ENCODE results near the gene PCDHGA9. TPM values are rescaled to one million over a fixed set of nuclear protein-coding genes. Genes with fewer than 3 reads are reported as not detected.

The PCDHGA9 gene
- polyA plus RNA-seq, 1 donor from 2014 or later: 0.11 TPM

DNA sequence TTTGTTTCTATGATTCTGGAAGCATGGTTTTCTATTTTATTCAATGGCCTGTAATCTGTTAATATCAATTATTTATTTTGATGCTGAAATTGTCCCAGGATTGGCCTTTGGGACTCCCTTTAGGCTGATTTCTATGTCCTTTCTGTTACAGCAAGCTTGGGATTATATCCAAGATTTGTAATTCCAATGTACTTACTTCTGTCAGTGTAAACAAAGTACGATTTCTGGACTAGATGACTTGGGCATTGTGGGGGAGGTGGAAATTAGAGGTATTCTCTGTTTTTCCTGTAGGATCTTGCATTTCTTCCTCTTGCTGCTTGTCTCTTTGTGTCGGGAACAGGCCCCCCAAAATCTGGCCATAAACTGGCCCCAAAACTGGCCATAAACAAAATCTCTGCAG is 31.4 kb downstream of the PCDHGA9 start:
- peaks cover 20% of the 10 kb centered on the region for H3K36me3 ChIP-seq (ENCODE audit: insufficient read depth, low read length)
- H3K9me2 ChIP-seq (ENCODE audit: insufficient read depth, low read length): no peaks in the 10 kb centered on the region
- H2AFZ ChIP-seq (ENCODE audit: low read depth, low read length): no peak overlapping the region
- H3F3A ChIP-seq (ENCODE audit: insufficient read depth, low read length, poor library complexity, severe bottlenecking): no peaks in the 10 kb centered on the region
- H3K9me3 ChIP-seq (ENCODE audit: low read length): peaks cover 46% of the 10 kb centered on the region
- no peaks in the 10 kb centered on the region for H3K27me3 ChIP-seq (ENCODE audit: insufficient read depth, low read depth, low read length)
- H3K9ac ChIP-seq (ENCODE audit: low read length): no peak overlapping the region
- no peak for TF ChIP-seq REST (IDR thresholded peaks at IDR 0.05; ENCODE audit: borderline replicate concordance)
- TF ChIP-seq SMC3 (conservative IDR thresholded peaks at IDR 0.05; ENCODE audit: poor library complexity): no peak
- no peak for TF ChIP-seq EZH2 (IDR thresholded peaks at IDR 0.05; ENCODE audit: borderline replicate concordance, insufficient read depth, low read length, poor library complexity, severe bottlenecking)
- TF ChIP-seq MXI1 (conservative IDR thresholded peaks at IDR 0.05; ENCODE audit: poor library complexity, severe bottlenecking): no peak
- TF ChIP-seq RAD21 (conservative IDR thresholded peaks at IDR 0.05): no peak
- no peak for TF ChIP-seq EP300 (conservative IDR thresholded peaks at IDR 0.05; ENCODE audit: poor library complexity, severe bottlenecking)
- no peak for TF ChIP-seq POLR2AphosphoS5 (IDR thresholded peaks at IDR 0.05)
- TF ChIP-seq TAF1 (IDR thresholded peaks at IDR 0.05; ENCODE audit: low read depth): no peak
- TF ChIP-seq CTCF (IDR thresholded peaks at IDR 0.05; ENCODE audit: poor library complexity, severe bottlenecking): no peak
- no peaks in the 10 kb centered on the region for H4K20me1 ChIP-seq (ENCODE audit: insufficient read depth)
- H3K27ac ChIP-seq (ENCODE audit: low read length): no peak overlapping the region
- H3K4me3 ChIP-seq (ENCODE audit: low read length): no peak overlapping the region
- H3K4me2 ChIP-seq (ENCODE audit: low read length): no peak overlapping the region
- peaks cover 21% of the 10 kb centered on the region for H3K79me2 ChIP-seq (replicated peaks; ENCODE audit: insufficient read depth, low read length)

- Histone ChIP-seq H3K9me2 (ENCODE audit: insufficient read depth, low read length) (no peaks in the 10 kb centered on the region), H3K9ac (ENCODE audit: low read length) (no peak overlapping the region), H3K27ac (ENCODE audit: low read length) (no peak overlapping the region), H3K9me3 (ENCODE audit: low read length) (peaks cover 53% of the 10 kb centered on the region), H4K20me1 (ENCODE audit: insufficient read depth) (no peaks in the 10 kb centered on the region), H3K4me3 (ENCODE audit: low read length) (no peak overlapping the region), H3F3A (ENCODE audit: insufficient read depth, low read length, poor library complexity, severe bottlenecking) (no peaks in the 10 kb centered on the region), H3K27me3 (ENCODE audit: insufficient read depth, low read depth, low read length) (no peaks in the 10 kb centered on the region), H2AFZ (ENCODE audit: low read depth, low read length) (no peak overlapping the region), H3K36me3 (ENCODE audit: insufficient read depth, low read length) (peaks cover 17% of the 10 kb centered on the region), H3K4me2 (ENCODE audit: low read length) (no peak overlapping the region), H3K79me2 (replicated peaks; ENCODE audit: insufficient read depth, low read length) (peaks cover 23% of the 10 kb centered on the region)
- no peak for TF ChIP-seq EZH2 (IDR thresholded peaks at IDR 0.05; ENCODE audit: borderline replicate concordance, insufficient read depth, low read length, poor library complexity, severe bottlenecking)
- TF ChIP-seq MXI1 (conservative IDR thresholded peaks at IDR 0.05; ENCODE audit: poor library complexity, severe bottlenecking): no peak
- TF ChIP-seq RAD21 (conservative IDR thresholded peaks at IDR 0.05): no peak
- no peak for TF ChIP-seq TAF1 (IDR thresholded peaks at IDR 0.05; ENCODE audit: low read depth)
- TF ChIP-seq EP300 (conservative IDR thresholded peaks at IDR 0.05; ENCODE audit: poor library complexity, severe bottlenecking): no peak
- no peak for TF ChIP-seq CTCF (IDR thresholded peaks at IDR 0.05; ENCODE audit: poor library complexity, severe bottlenecking)
- TF ChIP-seq REST (IDR thresholded peaks at IDR 0.05; ENCODE audit: borderline replicate concordance): no peak
- no peak for TF ChIP-seq SMC3 (conservative IDR thresholded peaks at IDR 0.05; ENCODE audit: poor library complexity)
- TF ChIP-seq POLR2AphosphoS5 (IDR thresholded peaks at IDR 0.05): no peak
Measured at GRCh38 chr5:141437221-141437620, 34.6 kb downstream of the PCDHGA9 start.
